Right lobe of liver (tissue), 4 donors: ENCODE measurements around the gene RBM26.

Experiments
- CTCF ChIP-seq, 4 donors: fragments of 200-600 bp in 3 of 4; fragments of 450-650 bp in 1 of 4; IDR thresholded peaks; one replicate each; pipeline versions ENCODE4 v1.5.1 to v1.8.0; 2016 to 2022; ENCODE audit warnings: antibody characterized with exemption in 4 of 4, mild to moderate bottlenecking in 2 of 4
- POLR2A ChIP-seq: fragments of 450-650 bp; IDR thresholded peaks from one replicate; pipeline ENCODE4 v1.6.1; 2017; ENCODE audit warnings: antibody characterized with exemption, mild to moderate bottlenecking
- donor health status: DM: no; HTN: no; CAD: no.
- donor health status: DM: no; HTN: no; CAD: no.
- donor health status: DM: no; HTN: yes; CAD: no.

- TF ChIP-seq CTCF (IDR thresholded peaks at IDR 0.05) (no peak), POLR2A (no peak)
These were observed 59.6 kb downstream of the RBM26 start for GRCh38 chr13:79346300-79346914.
